Measurements from ENCODE around the gene ADGRB2. TPM values are rescaled to one million over a fixed set of nuclear protein-coding genes. Genes with fewer than 3 reads are reported as not detected.

ADGRB2 gene
- total RNA-seq, 3 donors from 2014 or later, result 0.18 to 0.68 (median 0.65) TPM

GRCh38 chr1:31696242-31696641 lies 67.9 kb downstream of the ADGRB2 start:
- DNase-seq (no peak), ATAC-seq (no peak)
- Mint-ChIP-seq H3K4me1 (ENCODE audit: low read depth) (peaks cover 20% of the 10 kb centered on the region), H3K27me3 (ENCODE audit: low read depth) (peaks cover 2% of the 10 kb centered on the region), H3K36me3 (ENCODE audit: insufficient read depth) (no peaks in the 10 kb centered on the region), H3K4me3 (no peak overlapping the region), H3K9me3 (no peaks in the 10 kb centered on the region)

- no peak for DNase-seq
- no peak for ATAC-seq
- no peaks in the 10 kb centered on the region for H3K36me3 Mint-ChIP-seq (ENCODE audit: insufficient read depth)
- peaks cover 2% of the 10 kb centered on the region for H3K27me3 Mint-ChIP-seq (ENCODE audit: low read depth)
- no peaks in the 10 kb centered on the region for H3K9me3 Mint-ChIP-seq
- H3K4me1 Mint-ChIP-seq (ENCODE audit: low read depth), result peaks cover 12% of the 10 kb centered on the region
- H3K4me3 Mint-ChIP-seq, result no peak overlapping the region
Observed at GRCh38 chr1:31695327-31695726, 68.8 kb downstream of the ADGRB2 start.

GRCh38 chr1:31694964-31695313 lies 69.2 kb downstream of the ADGRB2 start:
- no peak for DNase-seq
- no peak overlapping the region for H3K4me3 Mint-ChIP-seq
- ATAC-seq, result no peak
- peaks cover 2% of the 10 kb centered on the region for H3K27me3 Mint-ChIP-seq (ENCODE audit: low read depth)
- peaks cover 11% of the 10 kb centered on the region for H3K4me1 Mint-ChIP-seq (ENCODE audit: low read depth)
- H3K36me3 Mint-ChIP-seq (ENCODE audit: insufficient read depth), result no peaks in the 10 kb centered on the region
- H3K9me3 Mint-ChIP-seq, result no peaks in the 10 kb centered on the region

- DNase-seq (no peak), ATAC-seq (no peak)
- Mint-ChIP-seq H3K4me1 (ENCODE audit: low read depth) (peaks cover 5% of the 10 kb centered on the region), H3K36me3 (ENCODE audit: insufficient read depth) (no peaks in the 10 kb centered on the region), H3K4me3 (no peak overlapping the region), H3K9me3 (no peaks in the 10 kb centered on the region), H3K27me3 (ENCODE audit: low read depth) (peaks cover 4% of the 10 kb centered on the region)
Observed at GRCh38 chr1:31694069-31694963, 69.8 kb downstream of the ADGRB2 start.

- no peak overlapping the region for H3K4me3 Mint-ChIP-seq
- H3K9me3 Mint-ChIP-seq, result no peaks in the 10 kb centered on the region
- DNase-seq (no peak), ATAC-seq (no peak)
- peaks cover 4% of the 10 kb centered on the region for H3K27me3 Mint-ChIP-seq (ENCODE audit: low read depth)
- H3K36me3 Mint-ChIP-seq (ENCODE audit: insufficient read depth), result no peaks in the 10 kb centered on the region
- no peaks in the 10 kb centered on the region for H3K4me1 Mint-ChIP-seq (ENCODE audit: low read depth)
Observed at GRCh38 chr1:31693231-31693630, 70.9 kb downstream of the ADGRB2 start.

GRCh38 chr1:31691951-31692350 lies 72.2 kb downstream of the ADGRB2 start:
- H3K36me3 Mint-ChIP-seq (ENCODE audit: insufficient read depth), result no peaks in the 10 kb centered on the region

GRCh38 chr1:31691446-31691845 lies 72.7 kb downstream of the ADGRB2 start:
- H3K27me3 Mint-ChIP-seq (ENCODE audit: low read depth), result peaks cover 9% of the 10 kb centered on the region
- no peaks in the 10 kb centered on the region for H3K9me3 Mint-ChIP-seq
- DNase-seq (no peak), ATAC-seq (no peak)
- H3K36me3 Mint-ChIP-seq (ENCODE audit: insufficient read depth), result no peaks in the 10 kb centered on the region
- no peak overlapping the region for H3K4me3 Mint-ChIP-seq
- no peaks in the 10 kb centered on the region for H3K4me1 Mint-ChIP-seq (ENCODE audit: low read depth)

More at GRCh38 chr1:31691951-31692350, 72.2 kb downstream of the ADGRB2 start:
- Mint-ChIP-seq H3K4me1 (ENCODE audit: low read depth) (no peaks in the 10 kb centered on the region), H3K27me3 (ENCODE audit: low read depth) (peaks cover 4% of the 10 kb centered on the region), H3K9me3 (no peaks in the 10 kb centered on the region), H3K4me3 (no peak overlapping the region)
- ATAC-seq (no peak), DNase-seq (no peak)

GRCh38 chr1:31690921-31691320 lies 73.2 kb downstream of the ADGRB2 start:
- Mint-ChIP-seq H3K4me3 (no peak overlapping the region), H3K4me1 (ENCODE audit: low read depth) (no peaks in the 10 kb centered on the region)

GRCh38 chr1:31689854-31690253 lies 74.3 kb downstream of the ADGRB2 start:
- no peak for ATAC-seq
- Mint-ChIP-seq H3K27me3 (ENCODE audit: low read depth) (peaks cover 11% of the 10 kb centered on the region), H3K36me3 (ENCODE audit: insufficient read depth) (no peaks in the 10 kb centered on the region), H3K4me3 (no peak overlapping the region), H3K9me3 (no peaks in the 10 kb centered on the region), H3K4me1 (ENCODE audit: low read depth) (no peaks in the 10 kb centered on the region)
- no peak for DNase-seq

More at GRCh38 chr1:31690921-31691320, 73.2 kb downstream of the ADGRB2 start:
- Mint-ChIP-seq H3K9me3 (no peaks in the 10 kb centered on the region), H3K36me3 (ENCODE audit: insufficient read depth) (no peaks in the 10 kb centered on the region), H3K27me3 (ENCODE audit: low read depth) (peaks cover 10% of the 10 kb centered on the region)
- no peak for ATAC-seq
- no peak for DNase-seq

GRCh38 chr1:31689379-31689778 lies 74.8 kb downstream of the ADGRB2 start:
- Mint-ChIP-seq H3K4me1 (ENCODE audit: low read depth) (no peaks in the 10 kb centered on the region), H3K27me3 (ENCODE audit: low read depth) (peaks cover 13% of the 10 kb centered on the region), H3K36me3 (ENCODE audit: insufficient read depth) (no peaks in the 10 kb centered on the region), H3K9me3 (no peaks in the 10 kb centered on the region), H3K4me3 (no peak overlapping the region)
- DNase-seq (no peak), ATAC-seq (no peak)

GRCh38 chr1:31688233-31688918 lies 75.8 kb downstream of the ADGRB2 start:
- H3K27me3 Mint-ChIP-seq (ENCODE audit: low read depth), result peaks cover 13% of the 10 kb centered on the region
- no peaks in the 10 kb centered on the region for H3K36me3 Mint-ChIP-seq (ENCODE audit: insufficient read depth)
- H3K4me3 Mint-ChIP-seq, result no peak overlapping the region
- H3K4me1 Mint-ChIP-seq (ENCODE audit: low read depth), result no peaks in the 10 kb centered on the region
- H3K9me3 Mint-ChIP-seq, result no peaks in the 10 kb centered on the region
- no peak for DNase-seq
- no peak for ATAC-seq

GRCh38 chr1:31687601-31688000 lies 76.5 kb downstream of the ADGRB2 start:
- Mint-ChIP-seq H3K4me1 (ENCODE audit: low read depth) (no peaks in the 10 kb centered on the region), H3K4me3 (no peak overlapping the region), H3K36me3 (ENCODE audit: insufficient read depth) (no peaks in the 10 kb centered on the region), H3K9me3 (no peaks in the 10 kb centered on the region), H3K27me3 (ENCODE audit: low read depth) (peaks cover 13% of the 10 kb centered on the region)
- DNase-seq, result no peak
- ATAC-seq, result no peak

GRCh38 chr1:31685795-31686194 lies 78.3 kb downstream of the ADGRB2 start:
- H3K9me3 Mint-ChIP-seq, result no peaks in the 10 kb centered on the region
- DNase-seq (no peak), ATAC-seq (no peak)
- H3K4me3 Mint-ChIP-seq, result no peak overlapping the region
- H3K4me1 Mint-ChIP-seq (ENCODE audit: low read depth), result no peaks in the 10 kb centered on the region
- H3K36me3 Mint-ChIP-seq (ENCODE audit: insufficient read depth), result no peaks in the 10 kb centered on the region
- peaks cover 13% of the 10 kb centered on the region for H3K27me3 Mint-ChIP-seq (ENCODE audit: low read depth)

GRCh38 chr1:31683997-31684396 lies 80.1 kb downstream of the ADGRB2 start:
- Mint-ChIP-seq H3K27me3 (ENCODE audit: low read depth) (peaks cover 14% of the 10 kb centered on the region), H3K4me3 (no peak overlapping the region), H3K9me3 (no peaks in the 10 kb centered on the region), H3K4me1 (ENCODE audit: low read depth) (no peaks in the 10 kb centered on the region), H3K36me3 (ENCODE audit: insufficient read depth) (no peaks in the 10 kb centered on the region)
- ATAC-seq (peak in 1 of 2 donors; percentile 59), DNase-seq (no peak)

- H3K36me3 Mint-ChIP-seq (ENCODE audit: insufficient read depth), result no peaks in the 10 kb centered on the region
- DNase-seq (no peak), ATAC-seq (no peak)
- H3K9me3 Mint-ChIP-seq, result no peaks in the 10 kb centered on the region
- H3K4me3 Mint-ChIP-seq, result no peak overlapping the region
- peaks cover 9% of the 10 kb centered on the region for H3K27me3 Mint-ChIP-seq (ENCODE audit: low read depth)
- no peaks in the 10 kb centered on the region for H3K4me1 Mint-ChIP-seq (ENCODE audit: low read depth)
Observed at GRCh38 chr1:31681415-31681814, 82.7 kb downstream of the ADGRB2 start.
